G401 (cell line): ENCODE results near the gene FCGR3A. TPM values are rescaled to one million over a fixed set of nuclear protein-coding genes. Genes with fewer than 3 reads are reported as not detected.

ENCODE experiments used
- DNase-seq: peaks from one replicate; pipeline ENCODE4 v3.0.0-alpha.2; 2015; ENCODE audit warnings: low spot score
- in situ Hi-C: cut with HindIII; loops from 2 replicates; pipeline ENCODE4 v1.10.0; 2016; ENCODE audit warnings: low sequenced_read_pairs, mixed read lengths
- total RNA-seq: library from RNA; depleted of rRNA; stranded (reverse); fragments of >200 nt; shearing (Covaris generic); gene quantifications from 2 replicates; pipeline ENCODE4 v1.2.3, GENCODE V29; 2014; rRNA removed

The FCGR3A gene
- total RNA-seq, 1 experiment from 2014 or later: not detected

- no peak for DNase-seq
- in situ Hi-C loops: no loop called here
Measured at GRCh38 chr1:161511018-161511755, 38.4 kb downstream of the FCGR3A start.

GRCh38 chr1:161510477-161510876 is 39.1 kb downstream of the FCGR3A start:
- in situ Hi-C loops: no loop called here
- DNase-seq: no peak

GRCh38 chr1:161506336-161507223 is 43.0 kb downstream of the FCGR3A start:
- no peak for DNase-seq
- in situ Hi-C loops: no loop called here

DNA sequence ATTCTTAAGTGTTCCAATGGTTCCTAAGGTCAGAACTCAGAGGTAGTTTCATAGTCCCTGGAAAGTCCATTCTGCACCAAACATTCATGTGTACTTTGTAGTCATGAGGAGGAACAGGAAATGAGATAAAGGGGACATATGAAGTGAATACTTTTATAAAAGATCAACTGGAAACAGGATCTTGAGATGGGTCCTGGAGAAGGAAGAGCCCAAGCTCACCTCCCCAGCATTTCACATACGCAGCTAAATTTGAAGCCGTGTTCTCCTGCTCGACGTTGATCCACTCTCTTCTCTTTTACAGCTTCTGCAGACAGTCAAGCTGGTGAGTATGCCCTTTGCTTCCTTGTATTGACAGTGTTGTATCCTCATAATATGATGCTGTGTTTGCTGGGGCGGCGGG is 43.9 kb downstream of the FCGR3A start:
- in situ Hi-C loops: no loop called here
- DNase-seq: no peak

DNA sequence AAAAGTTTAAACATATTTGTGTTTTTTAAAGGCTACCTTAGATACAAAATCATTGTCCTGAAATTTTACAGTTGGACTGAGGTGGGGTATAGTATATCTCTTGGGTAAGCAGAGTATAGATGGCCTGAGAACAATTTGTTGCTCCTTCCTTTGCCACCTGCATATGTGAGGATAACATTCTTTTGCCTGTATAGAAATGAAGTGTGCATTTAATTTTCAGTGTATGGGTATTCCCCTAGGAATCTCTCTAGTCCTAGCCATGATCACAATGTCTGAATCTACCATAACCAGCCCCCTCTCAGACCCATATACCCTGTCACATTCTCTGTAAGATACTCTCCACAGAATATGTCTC is 46.2 kb downstream of the FCGR3A start:
- in situ Hi-C loops: no loop called here
- no peak for DNase-seq

- in situ Hi-C loops: no loop called here
- no peak for DNase-seq
Measured at GRCh38 chr1:161502641-161503393, 46.8 kb downstream of the FCGR3A start.

DNA sequence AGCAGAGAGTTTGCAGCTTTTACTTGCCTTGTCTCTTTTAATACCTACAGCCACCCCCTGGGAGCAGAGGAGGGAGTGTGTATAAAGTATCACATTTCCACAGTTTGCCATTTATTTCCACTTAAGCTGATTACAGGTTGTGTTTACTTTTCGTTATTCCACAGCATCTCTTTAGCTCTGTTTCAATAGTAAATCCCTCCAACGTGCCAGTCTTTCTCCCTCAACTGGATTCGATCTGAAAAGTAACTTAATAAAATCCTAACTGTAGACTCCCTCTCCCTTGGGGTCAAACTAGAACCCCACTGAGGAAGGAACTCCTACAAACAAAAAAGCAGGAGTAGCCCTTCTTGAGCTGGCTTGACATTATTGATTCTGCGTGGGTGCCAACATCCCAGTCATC is 47.4 kb downstream of the FCGR3A start:
- no peak for DNase-seq
- in situ Hi-C loops: no loop called here

- in situ Hi-C loops: no loop called here
- DNase-seq: no peak
Measured at GRCh38 chr1:161501234-161501633, 48.4 kb downstream of the FCGR3A start.

DNA sequence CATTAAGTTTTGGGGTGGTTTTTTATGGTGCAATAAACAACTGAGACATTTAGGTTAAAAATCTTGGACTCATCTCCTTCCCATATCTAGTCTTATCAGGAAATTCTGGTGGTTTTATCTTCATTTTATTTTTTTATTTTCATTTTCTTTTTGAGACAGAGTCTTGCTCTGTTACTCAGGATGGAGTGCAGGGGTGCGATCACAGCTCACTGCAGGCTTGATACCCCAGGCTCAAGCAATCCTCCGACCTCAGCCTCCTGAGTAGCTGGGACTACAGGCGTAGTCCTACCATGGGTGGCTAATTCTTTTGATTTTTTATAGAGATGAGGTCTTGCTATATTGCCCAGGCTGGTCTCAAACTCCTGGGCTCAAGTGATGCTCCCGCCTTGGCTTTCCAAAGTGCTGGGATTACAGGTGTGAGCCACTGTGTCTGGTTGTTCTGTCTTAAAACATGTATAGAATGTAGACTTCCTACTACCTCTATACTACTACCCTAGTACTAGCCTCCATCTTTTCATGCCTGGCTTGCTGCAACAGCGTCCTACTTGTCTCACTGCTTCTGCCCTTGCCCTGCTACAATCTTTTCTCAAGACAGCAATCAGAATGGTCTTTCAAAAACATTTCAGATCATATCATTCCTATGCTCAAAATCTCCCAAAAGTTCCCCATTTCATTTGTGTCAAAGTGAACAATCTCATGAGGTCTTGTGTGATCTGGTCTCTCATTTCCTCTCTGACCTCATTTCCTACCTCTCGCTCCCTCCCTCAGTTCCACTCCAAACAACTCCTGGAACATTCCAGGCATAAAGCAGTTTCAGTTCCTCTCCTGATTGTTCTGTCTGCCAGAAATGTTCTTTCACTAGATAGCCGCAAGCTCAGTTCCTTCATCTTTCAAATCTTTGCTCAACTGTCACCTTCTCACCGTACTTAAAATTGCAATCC is 50.2 kb downstream of the FCGR3A start:
- DNase-seq: no peak
- in situ Hi-C loops: no loop called here

DNA sequence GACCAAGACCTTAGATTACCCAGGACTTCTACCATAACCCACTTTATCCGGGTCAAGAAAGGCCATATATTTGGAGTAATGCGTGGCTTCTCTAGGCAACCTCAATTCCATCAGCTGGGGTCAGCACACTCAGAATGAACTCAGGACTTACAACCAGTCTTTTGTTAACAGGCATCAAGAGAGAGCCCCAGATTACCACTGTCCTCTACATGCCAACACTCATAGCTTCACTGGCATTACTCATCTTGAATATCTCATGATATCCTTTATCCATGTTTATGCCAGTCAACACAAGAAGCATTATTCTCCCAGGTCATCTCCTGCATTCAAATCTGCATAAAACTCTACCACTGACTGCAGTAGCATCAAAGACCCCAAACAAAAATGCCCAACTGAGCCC is 51.0 kb downstream of the FCGR3A start:
- DNase-seq: no peak
- in situ Hi-C loops: no loop called here

DNA sequence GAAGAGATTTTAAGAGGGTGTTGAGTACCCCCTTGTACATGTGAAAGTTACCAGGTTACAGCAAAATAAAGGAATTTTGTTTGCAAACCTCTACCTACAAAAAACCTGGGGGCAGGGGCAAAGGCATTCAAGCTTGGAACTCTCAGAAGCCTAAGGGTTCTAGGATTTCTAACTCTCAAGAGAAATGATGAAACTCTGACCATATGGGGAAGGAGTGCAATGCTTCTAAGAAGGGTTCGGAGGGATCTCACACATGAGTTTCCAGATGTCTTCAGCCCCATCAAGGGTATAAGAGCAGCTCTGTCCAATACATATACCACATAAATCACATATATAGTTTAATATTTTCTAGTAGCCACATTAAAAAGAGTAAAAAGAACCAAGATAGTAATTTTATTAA is 51.7 kb downstream of the FCGR3A start:
- in situ Hi-C loops: no loop called here
- no peak for DNase-seq

- in situ Hi-C loops: no loop called here
- DNase-seq: no peak
Measured at GRCh38 chr1:161495490-161495889, 54.1 kb downstream of the FCGR3A start.

DNA sequence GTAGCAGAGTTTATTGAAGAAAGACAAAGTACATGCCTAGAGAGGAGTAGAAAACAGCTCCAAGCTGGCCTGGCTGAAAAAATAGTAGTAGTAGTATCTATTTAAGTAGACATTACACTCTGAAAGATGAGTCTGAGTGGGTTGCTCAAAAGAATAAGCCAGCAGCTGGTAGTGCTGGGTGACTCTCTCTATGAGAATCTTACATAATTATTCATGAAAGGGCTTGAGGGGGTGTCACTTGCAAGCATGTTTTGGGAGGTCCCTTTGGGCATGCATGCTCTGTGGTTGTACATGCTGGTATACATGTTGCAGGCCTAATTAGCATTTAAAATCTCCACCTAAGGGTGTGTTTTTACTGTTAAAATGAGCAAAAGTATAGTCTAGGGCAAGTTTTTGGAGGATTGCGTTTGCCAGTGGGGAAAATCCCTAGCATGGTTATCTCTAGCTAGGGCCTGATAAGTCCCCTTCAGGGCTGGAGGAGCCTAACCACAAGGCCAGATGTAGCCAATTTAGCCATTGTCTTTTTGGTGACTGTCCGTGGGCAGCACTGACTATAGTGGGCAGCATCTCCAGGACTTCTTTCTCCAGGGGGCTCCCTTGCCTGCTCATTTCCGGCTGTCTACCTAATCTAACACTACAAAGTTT is 55.4 kb downstream of the FCGR3A start:
- in situ Hi-C loops: no loop called here
- no peak for DNase-seq

GRCh38 chr1:161492827-161493226 is 56.8 kb downstream of the FCGR3A start:
- DNase-seq: no peak
- in situ Hi-C loops: no loop called here

Other genes starting within 250 kb of the FCGR3A start
- gene MPZ, start 239.8 kb downstream of the FCGR3A start, total RNA-seq: 0.68 TPM in 1 of 2 replicates, not detected in the other
- gene SDHC, start 235.4 kb downstream of the FCGR3A start, total RNA-seq: 342 and 386 TPM in 2 replicates
- gene CFAP126, start 181.9 kb downstream of the FCGR3A start, total RNA-seq: not detected in 2 replicates
- gene FCGR2A, start 44.4 kb downstream of the FCGR3A start, total RNA-seq: 0.07 TPM in 1 of 2 replicates, not detected in the other
- gene HSPA6, start 25.3 kb downstream of the FCGR3A start, total RNA-seq: 0.06 and 1.1 TPM in 2 replicates
- not detected in 2 replicates for gene FCGR3B, start 81.4 kb upstream of the FCGR3A start, total RNA-seq
- gene FCGR2B, start 113.3 kb upstream of the FCGR3A start, total RNA-seq: not detected in 2 replicates
- gene FCRLA, start 157.4 kb upstream of the FCGR3A start, total RNA-seq: not detected in 2 replicates
- 1.5 and 2.7 TPM in 2 replicates for gene FCRLB, start 171.7 kb upstream of the FCGR3A start, total RNA-seq
- gene DUSP12, start 200.0 kb upstream of the FCGR3A start, total RNA-seq: 42.4 and 69.1 TPM in 2 replicates
- gene ATF6, start 216.5 kb upstream of the FCGR3A start, total RNA-seq: 12.9 and 15.2 TPM in 2 replicates